CD4-positive, alpha-beta T cell treated with Interferon gamma for 1 hour (primary cell): Measurements from ENCODE around the gene RFX7.

ENCODE experiments used
- DNase-seq: peaks from one replicate; pipeline ENCODE4 v3.0.0-alpha.2; 2020

Gene RFX7

GRCh38 chr15:56244038-56244810, 545 bp upstream of the RFX7 start:
- DNase-seq = peak; percentile 1

DNA sequence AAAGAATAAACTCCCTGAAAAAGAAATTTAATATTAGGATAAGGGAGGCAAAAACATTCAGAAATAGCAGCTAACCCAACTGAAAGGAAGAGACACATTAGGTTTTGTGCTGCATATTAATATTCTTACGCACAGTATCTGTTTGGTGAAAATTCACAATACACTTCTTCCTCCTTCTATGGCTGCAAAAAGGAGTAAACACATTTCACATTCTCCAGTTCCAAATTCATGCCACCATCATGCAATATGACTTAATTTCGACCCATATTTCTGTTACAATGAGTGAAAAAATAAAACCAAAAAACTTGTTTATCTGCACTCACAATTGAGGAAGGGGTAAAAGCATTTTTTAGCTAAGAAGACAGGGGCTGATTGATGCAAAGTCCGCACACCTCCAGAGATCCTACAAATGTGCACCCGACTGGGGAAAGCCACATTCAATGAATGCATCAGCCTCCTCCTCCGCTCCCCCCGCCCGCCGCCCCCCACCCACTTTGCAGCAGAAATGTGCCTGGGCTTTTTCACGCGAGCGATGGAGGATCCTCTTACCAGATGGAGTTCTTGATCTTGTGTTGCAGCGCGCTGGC, 1.0 kb downstream of the RFX7 start:
- DNase-seq = no peak

GRCh38 chr15:56241374-56242105, 2.1 kb downstream of the RFX7 start:
- DNase-seq = no peak

- no peak for DNase-seq
These were observed 3.3 kb downstream of the RFX7 start for GRCh38 chr15:56240390-56240789.

GRCh38 chr15:56236197-56236596, 7.5 kb downstream of the RFX7 start:
- no peak for DNase-seq

DNA sequence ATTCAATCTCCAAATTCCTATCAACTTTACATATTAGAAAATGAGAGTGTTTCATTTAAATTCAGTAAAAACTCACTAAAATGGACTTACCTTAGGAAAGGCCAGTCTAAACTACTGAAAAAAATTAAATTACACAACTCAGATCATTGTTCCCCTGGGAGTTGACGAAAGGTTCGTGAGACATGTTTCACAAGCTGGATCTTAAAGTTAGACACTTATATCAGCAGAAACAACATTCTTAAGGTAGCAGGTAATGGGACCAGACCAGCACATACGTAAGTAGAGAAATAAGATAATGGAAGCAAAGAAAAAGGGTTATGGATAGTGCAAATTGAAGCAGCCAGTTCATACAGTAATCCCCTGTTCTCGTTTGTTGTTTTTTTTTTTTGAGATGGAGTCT, 8.9 kb downstream of the RFX7 start:
- no peak for DNase-seq

DNA sequence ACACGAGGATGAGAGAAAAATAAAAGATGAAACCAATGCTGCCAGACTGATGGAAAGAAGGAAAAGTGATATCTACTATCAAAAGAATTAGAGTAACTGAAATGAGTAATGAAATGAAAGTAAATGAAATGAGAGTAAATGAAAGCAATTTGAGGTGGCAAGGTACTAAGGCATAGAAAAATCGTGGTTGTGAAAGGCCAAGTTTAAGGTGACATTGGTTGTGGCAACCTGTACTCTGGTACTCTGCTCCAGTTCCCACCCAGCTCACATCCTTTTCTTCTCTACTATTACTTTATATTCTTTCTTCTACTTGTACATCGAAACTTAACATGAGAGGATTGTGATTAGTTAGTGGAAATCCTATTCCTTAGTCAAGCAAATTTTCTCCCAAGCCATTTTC, 10.1 kb downstream of the RFX7 start:
- DNase-seq = no peak

DNA sequence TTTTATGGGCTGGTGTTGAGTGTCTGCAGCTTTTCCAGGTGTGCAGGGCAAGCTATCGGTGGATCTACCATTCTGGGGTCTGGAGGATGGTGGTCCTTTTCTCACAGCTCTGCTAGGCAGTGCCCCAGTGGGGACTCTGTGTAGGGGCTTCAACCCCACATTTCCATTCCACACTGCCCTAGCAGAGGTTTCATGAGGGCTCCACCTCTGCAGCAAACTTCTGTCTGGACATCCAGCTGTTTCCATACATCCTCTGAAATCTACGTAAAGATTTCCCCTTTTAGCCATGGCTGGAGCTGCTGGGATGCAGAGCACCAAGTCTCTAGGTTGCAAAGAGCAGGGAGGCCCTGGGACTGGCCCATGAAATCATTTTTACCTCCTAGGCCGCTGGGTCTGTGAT, 11.6 kb downstream of the RFX7 start:
- DNase-seq = no peak

- DNase-seq = no peak
These were observed 14.8 kb downstream of the RFX7 start for GRCh38 chr15:56228854-56229253.

DNA sequence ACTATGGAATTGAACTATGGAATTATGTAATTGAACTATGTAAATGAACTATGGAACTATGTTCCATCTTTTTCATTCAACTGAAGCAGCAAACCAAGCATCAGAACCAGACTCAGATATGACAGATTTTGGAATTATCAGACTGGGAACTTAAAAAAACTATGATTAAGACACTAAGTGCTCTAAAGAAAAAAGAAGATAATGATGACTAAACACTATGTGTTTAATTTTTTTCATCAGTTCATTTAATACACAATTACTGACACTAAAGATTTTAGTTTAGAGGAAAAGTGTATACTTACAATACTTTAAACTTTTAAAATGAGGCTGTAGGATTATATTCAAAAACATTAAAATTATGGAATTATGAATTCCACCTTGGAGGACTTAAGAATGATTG, 15.3 kb downstream of the RFX7 start:
- no peak for DNase-seq

GRCh38 chr15:56227780-56228179, 15.9 kb downstream of the RFX7 start:
- no peak for DNase-seq

DNA sequence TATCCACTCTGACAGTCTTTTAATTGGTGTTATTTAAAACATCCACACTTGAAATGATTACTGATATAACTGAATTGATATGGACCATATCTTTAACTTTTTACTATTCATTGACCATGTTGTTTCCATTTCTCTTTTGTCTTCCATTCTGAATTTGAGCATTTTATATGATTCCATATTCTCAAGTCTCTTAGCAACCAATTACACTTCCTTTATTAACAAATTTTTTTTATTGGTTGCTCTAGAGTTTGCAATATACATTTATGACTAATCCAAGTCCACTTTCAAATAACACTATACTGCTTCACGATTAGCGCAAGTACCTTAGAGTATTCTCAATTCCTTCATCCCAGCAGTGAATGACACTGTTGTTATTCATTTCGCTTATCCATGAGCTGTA, 16.4 kb downstream of the RFX7 start:
- no peak for DNase-seq

DNA sequence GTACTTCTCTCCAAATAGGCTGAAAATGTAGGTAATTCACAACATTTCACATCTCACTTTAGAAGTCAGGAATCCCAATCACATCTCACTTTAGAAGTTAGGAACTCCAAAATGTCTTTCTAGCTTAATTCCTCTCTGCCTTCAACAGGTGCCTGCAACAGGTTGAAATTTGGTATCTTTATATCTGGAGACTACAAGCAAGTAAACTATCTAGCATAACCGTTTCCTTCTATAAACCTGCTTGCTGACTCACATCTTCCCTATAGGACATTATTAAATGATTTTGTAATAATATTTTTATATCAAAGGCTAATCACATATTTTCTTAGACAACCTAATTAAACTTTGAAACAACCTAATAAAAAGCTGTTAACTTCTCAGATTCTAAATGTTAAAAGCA, 18.2 kb downstream of the RFX7 start:
- no peak for DNase-seq

- no peak for DNase-seq
These were observed 21.4 kb downstream of the RFX7 start for GRCh38 chr15:56222302-56222701.

GRCh38 chr15:56217341-56217740, 26.3 kb downstream of the RFX7 start:
- no peak for DNase-seq

GRCh38 chr15:56215769-56216168, 27.9 kb downstream of the RFX7 start:
- no peak for DNase-seq

GRCh38 chr15:56211960-56212550, 31.6 kb downstream of the RFX7 start:
- DNase-seq = no peak

DNA sequence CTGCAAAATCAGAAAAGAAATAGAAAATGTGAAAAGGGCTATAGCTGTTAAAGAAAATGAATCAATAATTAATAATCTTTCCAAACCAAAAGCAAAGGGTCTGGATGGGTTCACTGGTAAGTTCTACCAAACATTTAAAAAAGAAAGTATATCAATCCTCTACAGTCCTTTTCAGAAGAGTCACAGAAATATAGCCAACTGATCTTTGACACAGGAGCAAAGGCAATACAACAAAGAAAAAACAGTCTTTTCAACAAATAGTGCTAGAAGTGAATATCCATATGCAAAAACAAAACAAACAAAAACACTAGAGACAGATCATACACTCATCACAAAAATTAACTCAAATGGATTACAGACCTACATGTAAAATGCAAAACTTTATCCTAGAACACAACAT, 32.6 kb downstream of the RFX7 start:
- DNase-seq = no peak

DNA sequence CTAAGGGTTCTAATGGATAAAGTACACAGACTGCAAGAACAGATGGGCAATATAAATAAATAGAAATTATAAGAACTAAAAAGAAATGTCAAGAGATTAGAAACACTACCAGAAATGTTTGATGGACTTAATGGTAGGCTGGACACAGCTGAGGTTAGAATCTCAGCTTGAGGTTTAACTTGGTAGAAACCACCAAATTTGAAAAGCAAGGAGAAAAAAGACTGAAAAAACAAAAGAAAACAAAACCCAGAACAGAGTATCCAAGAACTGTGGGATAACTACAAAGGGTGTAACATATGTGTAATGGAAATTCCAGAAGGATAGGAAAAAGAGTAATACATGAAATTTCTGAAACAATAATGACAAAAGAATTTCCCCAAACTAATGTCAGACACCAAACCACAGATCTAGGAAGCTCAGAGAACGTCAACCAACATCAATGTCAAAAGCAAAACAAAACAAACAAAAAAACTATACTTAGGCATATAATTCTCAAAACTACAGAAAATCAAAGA, 35.0 kb downstream of the RFX7 start:
- DNase-seq = no peak

GRCh38 chr15:56208185-56208584, 35.5 kb downstream of the RFX7 start:
- DNase-seq = no peak

- DNase-seq = no peak
These were observed 36.0 kb downstream of the RFX7 start for GRCh38 chr15:56207711-56208110.

GRCh38 chr15:56207092-56207491, 36.6 kb downstream of the RFX7 start:
- DNase-seq = no peak

GRCh38 chr15:56205061-56205876, 38.4 kb downstream of the RFX7 start:
- no peak for DNase-seq
